T-helper 2 cell treated with Interferon-gamma antibody and Interleukin-4, amounts not matched to agents 100 ng/mL and 5 ng/mL, for 36 hours (primary cell): ENCODE measurements around the gene MBTPS1. TPM values are rescaled to one million over a fixed set of nuclear protein-coding genes. Genes with fewer than 3 reads are reported as not detected.

Experiments used
- intact Hi-C: fragments of 100-400 bp; cut with micrococcal nuclease; formaldehyde crosslinking; loops from one replicate; pipeline ENCODE4 v1.15.1; 2023
- total RNA-seq: library from RNA; stranded (reverse); gene quantifications from 2 replicates; pipeline ENCODE4 v1.2.3, GENCODE V29; 2022

Gene MBTPS1
- total RNA-seq, 1 donor from 2014 or later = 55.6 TPM

GRCh38 chr16:84105301-84105815 is 11.4 kb downstream of the MBTPS1 start:
- intact Hi-C loops = no loop called here

- intact Hi-C loops = no loop called here
Measured at GRCh38 chr16:84104231-84104630, 12.5 kb downstream of the MBTPS1 start.

GRCh38 chr16:84103678-84104077 is 13.1 kb downstream of the MBTPS1 start:
- intact Hi-C loops = no loop called here

- intact Hi-C loops = loop anchor here (1.0 kb wide), 2 partner anchors 11 to 17 kb away; partner anchors contain the start of gene MBTPS1
Measured at GRCh38 chr16:84098939-84099338, 17.8 kb downstream of the MBTPS1 start.

GRCh38 chr16:84096447-84097005 is 20.2 kb downstream of the MBTPS1 start:
- intact Hi-C loops = no loop called here

GRCh38 chr16:84095466-84095865 is 21.3 kb downstream of the MBTPS1 start:
- intact Hi-C loops = no loop called here

GRCh38 chr16:84093879-84094270 is 22.9 kb downstream of the MBTPS1 start:
- intact Hi-C loops = no loop called here

GRCh38 chr16:84093120-84093878 is 23.4 kb downstream of the MBTPS1 start:
- intact Hi-C loops = no loop called here

- intact Hi-C loops = no loop called here
Measured at GRCh38 chr16:84091460-84091859, 25.3 kb downstream of the MBTPS1 start.

- intact Hi-C loops = no loop called here
Measured at GRCh38 chr16:84090211-84090610, 26.5 kb downstream of the MBTPS1 start.

GRCh38 chr16:84088695-84089395 is 27.9 kb downstream of the MBTPS1 start:
- intact Hi-C loops = loop anchor here (1.0 to 2.0 kb wide), 5 partner anchors 10 to 98 kb away; partner anchors contain the start of genes DNAAF1, HSDL1, MBTPS1 and TAF1C

GRCh38 chr16:84087466-84088151 is 29.1 kb downstream of the MBTPS1 start:
- intact Hi-C loops = loop anchor here (1.0 to 2.0 kb wide), 5 partner anchors 12 to 100 kb away; partner anchors contain the start of genes DNAAF1, HSDL1, MBTPS1 and TAF1C

- intact Hi-C loops = no loop called here
Measured at GRCh38 chr16:84087001-84087400, 29.7 kb downstream of the MBTPS1 start.

GRCh38 chr16:84086341-84086740 is 30.4 kb downstream of the MBTPS1 start:
- intact Hi-C loops = no loop called here

GRCh38 chr16:84085773-84086172 is 31.0 kb downstream of the MBTPS1 start:
- intact Hi-C loops = no loop called here

- intact Hi-C loops = no loop called here
Measured at GRCh38 chr16:84085271-84085667, 31.5 kb downstream of the MBTPS1 start.

- intact Hi-C loops = loop anchor here (1.0 kb wide), 2 partner anchors 61 to 103 kb away; partner anchors contain the start of genes DNAAF1, HSDL1 and TAF1C
Measured at GRCh38 chr16:84084570-84085270, 32.0 kb downstream of the MBTPS1 start.

- intact Hi-C loops = no loop called here
Measured at GRCh38 chr16:84082835-84083569, 33.7 kb downstream of the MBTPS1 start.

- intact Hi-C loops = no loop called here
Measured at GRCh38 chr16:84082110-84082509, 34.6 kb downstream of the MBTPS1 start.

- intact Hi-C loops = no loop called here
Measured at GRCh38 chr16:84081446-84081989, 35.2 kb downstream of the MBTPS1 start.
